Endothelial cell of umbilical vein (primary cell): Measurements from ENCODE around the gene GIMAP7.
A peak's percentile ranks its signal among the peaks of the same experiment; 100 is the strongest.

Source experiments
- MYC ChIP-seq: IDR thresholded peaks from one replicate; pipeline ENCODE4 v1.6.1; 2011; ENCODE audit warnings: mild to moderate bottlenecking, low read depth, low read length
- POLR2AphosphoS5 ChIP-seq: IDR thresholded peaks from 2 replicates; pipeline ENCODE4 v1.6.1; 2012; ENCODE audit warnings: low read depth, mild to moderate bottlenecking, control low read depth, low read length, moderate library complexity; ENCODE audit not compliant: insufficient read depth
- TF ChIP-seq, protein P1 (sequence below), 2 donors: IDR thresholded peaks; 1 replicate in 1 of 2; 2 replicates in 1 of 2; pipeline ENCODE4 v1.5.1; 2011; ENCODE audit warnings: low read length in 2 of 2, mild to moderate bottlenecking in 2 of 2, moderate library complexity in 2 of 2, control low read depth in 1 of 2, inconsistent platforms in 1 of 2, low read depth in 1 of 2; ENCODE audit not compliant: insufficient read depth in 1 of 2; ENCODE audit errors: extremely low read depth in 1 of 2

- TF ChIP-seq, protein P1, sequence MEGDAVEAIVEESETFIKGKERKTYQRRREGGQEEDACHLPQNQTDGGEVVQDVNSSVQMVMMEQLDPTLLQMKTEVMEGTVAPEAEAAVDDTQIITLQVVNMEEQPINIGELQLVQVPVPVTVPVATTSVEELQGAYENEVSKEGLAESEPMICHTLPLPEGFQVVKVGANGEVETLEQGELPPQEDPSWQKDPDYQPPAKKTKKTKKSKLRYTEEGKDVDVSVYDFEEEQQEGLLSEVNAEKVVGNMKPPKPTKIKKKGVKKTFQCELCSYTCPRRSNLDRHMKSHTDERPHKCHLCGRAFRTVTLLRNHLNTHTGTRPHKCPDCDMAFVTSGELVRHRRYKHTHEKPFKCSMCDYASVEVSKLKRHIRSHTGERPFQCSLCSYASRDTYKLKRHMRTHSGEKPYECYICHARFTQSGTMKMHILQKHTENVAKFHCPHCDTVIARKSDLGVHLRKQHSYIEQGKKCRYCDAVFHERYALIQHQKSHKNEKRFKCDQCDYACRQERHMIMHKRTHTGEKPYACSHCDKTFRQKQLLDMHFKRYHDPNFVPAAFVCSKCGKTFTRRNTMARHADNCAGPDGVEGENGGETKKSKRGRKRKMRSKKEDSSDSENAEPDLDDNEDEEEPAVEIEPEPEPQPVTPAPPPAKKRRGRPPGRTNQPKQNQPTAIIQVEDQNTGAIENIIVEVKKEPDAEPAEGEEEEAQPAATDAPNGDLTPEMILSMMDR (IDR thresholded peaks at IDR 0.05; ENCODE audit: extremely low read depth in 1 of 2, insufficient read depth in 1 of 2, low read depth in 1 of 2, low read length in 2 of 2) = no peak
- no peak for TF ChIP-seq MYC
- peak; percentile 63 for TF ChIP-seq POLR2AphosphoS5
Observed at GRCh38 chr7:150562919-150563318, 48.2 kb downstream of the GIMAP7 start.
